GM19240 (cell line): Measurements from ENCODE around the gene CHORDC1.
"Not testable (repeated sequence)": the region's sequence is repeated elsewhere in the genome, so short reads cannot be mapped to it uniquely, and the experiment has no call there.

Experiments
- DNase-seq: peaks from one replicate; pipeline ENCODE4 v3.0.0; 2011; ENCODE audit warnings: low spot score; ENCODE audit not compliant: insufficient read length

Gene CHORDC1

GRCh38 chr11:90216611-90217010, 6.2 kb downstream of the CHORDC1 start:
- no peak for DNase-seq

GRCh38 chr11:90213322-90213721, 9.5 kb downstream of the CHORDC1 start:
- no peak for DNase-seq

- no peak for DNase-seq
Observed at GRCh38 chr11:90208857-90209256, 14.0 kb downstream of the CHORDC1 start.

- DNase-seq, result not testable (repeated sequence)
Observed at GRCh38 chr11:90207992-90208391, 14.9 kb downstream of the CHORDC1 start.

- no peak for DNase-seq
Observed at GRCh38 chr11:90204832-90205646, 17.8 kb downstream of the CHORDC1 start.

- DNase-seq, result no peak
Observed at GRCh38 chr11:90204407-90204806, 18.4 kb downstream of the CHORDC1 start.

- DNase-seq, result no peak
Observed at GRCh38 chr11:90202342-90202741, 20.5 kb downstream of the CHORDC1 start.

GRCh38 chr11:90197377-90197776, 25.5 kb downstream of the CHORDC1 start:
- DNase-seq, result no peak

GRCh38 chr11:90192869-90193582, 29.8 kb downstream of the CHORDC1 start:
- DNase-seq, result no peak

- no peak for DNase-seq
Observed at GRCh38 chr11:90189011-90189410, 33.8 kb downstream of the CHORDC1 start.

- DNase-seq, result no peak
Observed at GRCh38 chr11:90187839-90188238, 35.0 kb downstream of the CHORDC1 start.

- no peak for DNase-seq
Observed at GRCh38 chr11:90179923-90180322, 42.9 kb downstream of the CHORDC1 start.

GRCh38 chr11:90178751-90179150, 44.1 kb downstream of the CHORDC1 start:
- no peak for DNase-seq

- DNase-seq, result no peak
Observed at GRCh38 chr11:90176069-90176468, 46.8 kb downstream of the CHORDC1 start.

GRCh38 chr11:90171359-90171758, 51.5 kb downstream of the CHORDC1 start:
- no peak for DNase-seq

- no peak for DNase-seq
Observed at GRCh38 chr11:90168571-90168970, 54.3 kb downstream of the CHORDC1 start.

GRCh38 chr11:90167704-90168103, 55.1 kb downstream of the CHORDC1 start:
- DNase-seq, result not testable (repeated sequence)

- DNase-seq, result not testable (repeated sequence)
Observed at GRCh38 chr11:90166982-90167573, 55.8 kb downstream of the CHORDC1 start.
